ENCODE results near the gene CD34.

DNA sequence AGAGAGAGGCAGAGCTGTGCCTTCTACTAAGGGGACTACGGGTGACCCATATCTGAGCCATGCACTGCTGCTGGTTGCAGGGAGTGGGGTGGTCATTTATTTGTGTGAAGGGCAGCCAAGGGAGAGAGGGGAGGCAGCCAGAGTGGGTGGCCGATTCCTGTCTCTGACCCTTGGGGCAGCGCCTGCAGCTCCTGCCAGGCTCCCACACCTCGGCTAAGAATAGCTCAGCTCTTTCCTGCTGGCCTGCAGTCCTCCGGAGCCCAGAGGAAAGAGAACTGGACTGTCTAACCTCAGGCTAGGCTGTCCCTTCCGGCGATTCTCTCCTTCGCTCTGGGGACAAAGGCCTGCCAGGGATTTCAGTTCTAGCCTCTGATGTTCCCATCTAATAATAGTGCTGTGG, 11.6 kb upstream of the CD34 start:
- TF ChIP-seq, protein P1, sequence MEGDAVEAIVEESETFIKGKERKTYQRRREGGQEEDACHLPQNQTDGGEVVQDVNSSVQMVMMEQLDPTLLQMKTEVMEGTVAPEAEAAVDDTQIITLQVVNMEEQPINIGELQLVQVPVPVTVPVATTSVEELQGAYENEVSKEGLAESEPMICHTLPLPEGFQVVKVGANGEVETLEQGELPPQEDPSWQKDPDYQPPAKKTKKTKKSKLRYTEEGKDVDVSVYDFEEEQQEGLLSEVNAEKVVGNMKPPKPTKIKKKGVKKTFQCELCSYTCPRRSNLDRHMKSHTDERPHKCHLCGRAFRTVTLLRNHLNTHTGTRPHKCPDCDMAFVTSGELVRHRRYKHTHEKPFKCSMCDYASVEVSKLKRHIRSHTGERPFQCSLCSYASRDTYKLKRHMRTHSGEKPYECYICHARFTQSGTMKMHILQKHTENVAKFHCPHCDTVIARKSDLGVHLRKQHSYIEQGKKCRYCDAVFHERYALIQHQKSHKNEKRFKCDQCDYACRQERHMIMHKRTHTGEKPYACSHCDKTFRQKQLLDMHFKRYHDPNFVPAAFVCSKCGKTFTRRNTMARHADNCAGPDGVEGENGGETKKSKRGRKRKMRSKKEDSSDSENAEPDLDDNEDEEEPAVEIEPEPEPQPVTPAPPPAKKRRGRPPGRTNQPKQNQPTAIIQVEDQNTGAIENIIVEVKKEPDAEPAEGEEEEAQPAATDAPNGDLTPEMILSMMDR (IDR thresholded peaks at IDR 0.05): no peak
- TF ChIP-seq POLR2AphosphoS5 (IDR thresholded peaks at IDR 0.05): no peak
- TF ChIP-seq POLR2A (IDR thresholded peaks at IDR 0.05): no peak
- TF ChIP-seq EP300 (IDR thresholded peaks at IDR 0.05): no peak

Measured in stomach (tissue), 4 donors.